ENCODE data around the gene C4BPB. TPM values are rescaled to one million over a fixed set of nuclear protein-coding genes. Genes with fewer than 3 reads are reported as not detected.

Gene C4BPB
- total and polyA plus RNA-seq, 2 of the 4 experiments (the other 2 are of a cell fraction): not detected

DNA sequence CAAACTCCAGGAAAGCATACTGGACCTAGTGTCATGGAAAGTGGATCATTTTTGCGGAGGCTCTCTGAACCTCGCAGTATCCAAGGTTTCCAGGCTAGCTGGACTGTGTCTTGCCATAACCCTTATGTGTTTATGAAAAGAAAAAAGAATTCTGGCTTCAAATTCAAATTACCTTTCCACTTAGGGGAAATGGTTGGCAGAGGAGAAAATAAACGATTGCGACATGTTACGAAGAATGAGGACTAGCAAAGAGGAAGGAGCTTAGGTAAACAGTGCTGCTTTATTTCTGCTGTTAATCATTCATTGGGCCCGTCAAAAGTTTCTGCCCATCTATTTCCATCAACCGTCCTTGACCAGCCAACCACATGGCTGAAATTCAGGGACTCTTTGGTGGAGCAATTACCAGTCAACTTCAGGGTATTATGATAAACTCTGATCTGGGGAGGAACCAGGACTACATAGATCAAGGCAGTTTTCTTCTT is 15.3 kb downstream of the C4BPB start, which contains the start of gene C4BPA:
Gene C4BPA (plus strand): TSS at position 342 of the 482 bp plus-strand sequence. CDS start 8,793 bp downstream, outside the sequence.
- WGBS, 2 experiments (ENCODE audit: extremely low coverage in 2 of 2, insufficient read length in 1 of 2): no CpG with 5 or more reads among the region's 7 CpGs
- Histone ChIP-seq H3K4me3 (ENCODE audit: insufficient read depth, low read depth, low read length) (no peak within 1 kb of the TSS), H3K27me3 (ENCODE audit: control insufficient read depth, insufficient read depth, low read length) (0 out of 2 replicates have a peak, but pooled peaks cover 1% of the 10 kb centered on the region), H3K9me1 (ENCODE audit: insufficient read depth, low read length) (no peaks in the 10 kb centered on the region), H3K27ac (ENCODE audit: insufficient read depth, low read length) (no peak within 1 kb of the TSS), H4K5ac (ENCODE audit: low read depth, low read length) (no peak within 1 kb of the TSS), H2BK5ac (ENCODE audit: low read depth, low read length, poor library complexity, severe bottlenecking) (no peak within 1 kb of the TSS), H3K4ac (ENCODE audit: low read depth, low read length) (no peak within 1 kb of the TSS), H3K9me3 (ENCODE audit: control insufficient read depth, insufficient read depth, low read length) (no peaks in the 10 kb centered on the region), H2BK20ac (ENCODE audit: low read depth, low read length) (no peak within 1 kb of the TSS), H3K36me3 (ENCODE audit: control insufficient read depth, insufficient read depth, low read length) (no peaks in the 10 kb centered on the region), H2AK9ac (replicated peaks; ENCODE audit: low read depth, low read length, poor library complexity) (no peak within 1 kb of the TSS), H3K4me1 (ENCODE audit: control insufficient read depth, insufficient read depth, low read length) (no peaks in the 10 kb centered on the region), H4K91ac (ENCODE audit: insufficient read depth, low read depth, low read length) (no peak within 1 kb of the TSS), H3K23ac (ENCODE audit: low read depth, low read length) (no peak within 1 kb of the TSS), H3K4me2 (ENCODE audit: low read depth, low read length) (no peak within 1 kb of the TSS), H3K9ac (ENCODE audit: low read depth, low read length) (no peak within 1 kb of the TSS), H2AFZ (replicated peaks; ENCODE audit: low read length, poor library complexity) (no peak within 1 kb of the TSS), H4K20me1 (ENCODE audit: insufficient read depth, low read length) (no peaks in the 10 kb centered on the region), H2BK120ac (ENCODE audit: low read depth, low read length) (no peak within 1 kb of the TSS), H2AK5ac (ENCODE audit: low read depth, low read length) (no peak within 1 kb of the TSS), H4K8ac (ENCODE audit: low read depth in 2 of 2, low read length in 2 of 2) (no peak within 1 kb of the TSS), H3K18ac (ENCODE audit: low read depth, low read length) (no peak within 1 kb of the TSS), H3K56ac (ENCODE audit: extremely low read depth, insufficient read depth, low read length) (no peak within 1 kb of the TSS), H2BK15ac (ENCODE audit: low read depth, low read length) (no peak within 1 kb of the TSS), H3K14ac (replicated peaks; ENCODE audit: low read depth, low read length) (no peak within 1 kb of the TSS), H3K79me1 (ENCODE audit: low read depth in 1 of 2, low read length in 2 of 2) (no peaks in the 10 kb centered on the region)
- in situ Hi-C loops (cut with MboI; ENCODE audit: low sequenced_read_pairs) (no loop called here), intact Hi-C loops (cut with micrococcal nuclease) (no loop called here), dilution Hi-C loops (cut with HindIII; ENCODE audit: low sequenced_read_pairs, unreplicated experiment) (no loop called here)
- ATAC-seq (ENCODE audit: low read depth): no peak
- BruUV-seq (replicated peaks): no TSS peak
- POLR2A ChIA-PET (ENCODE audit: unreplicated experiment): no interaction called here
- no peak for DNase-seq
- CTCF ChIA-PET: no interaction called here
- TF ChIP-seq FOS (IDR thresholded peaks at IDR 0.05; ENCODE audit: low read depth, low read length) (no peak), CEBPB (IDR thresholded peaks at IDR 0.05; ENCODE audit: low read depth, low read length) (peak; percentile 70)
- TF ChIP-seq, protein P1, sequence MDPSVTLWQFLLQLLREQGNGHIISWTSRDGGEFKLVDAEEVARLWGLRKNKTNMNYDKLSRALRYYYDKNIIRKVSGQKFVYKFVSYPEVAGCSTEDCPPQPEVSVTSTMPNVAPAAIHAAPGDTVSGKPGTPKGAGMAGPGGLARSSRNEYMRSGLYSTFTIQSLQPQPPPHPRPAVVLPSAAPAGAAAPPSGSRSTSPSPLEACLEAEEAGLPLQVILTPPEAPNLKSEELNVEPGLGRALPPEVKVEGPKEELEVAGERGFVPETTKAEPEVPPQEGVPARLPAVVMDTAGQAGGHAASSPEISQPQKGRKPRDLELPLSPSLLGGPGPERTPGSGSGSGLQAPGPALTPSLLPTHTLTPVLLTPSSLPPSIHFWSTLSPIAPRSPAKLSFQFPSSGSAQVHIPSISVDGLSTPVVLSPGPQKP (IDR thresholded peaks at IDR 0.05; ENCODE audit: borderline replicate concordance, low read depth, low read length): no peak
